ENCODE results near the gene KCNN3.

DNA sequence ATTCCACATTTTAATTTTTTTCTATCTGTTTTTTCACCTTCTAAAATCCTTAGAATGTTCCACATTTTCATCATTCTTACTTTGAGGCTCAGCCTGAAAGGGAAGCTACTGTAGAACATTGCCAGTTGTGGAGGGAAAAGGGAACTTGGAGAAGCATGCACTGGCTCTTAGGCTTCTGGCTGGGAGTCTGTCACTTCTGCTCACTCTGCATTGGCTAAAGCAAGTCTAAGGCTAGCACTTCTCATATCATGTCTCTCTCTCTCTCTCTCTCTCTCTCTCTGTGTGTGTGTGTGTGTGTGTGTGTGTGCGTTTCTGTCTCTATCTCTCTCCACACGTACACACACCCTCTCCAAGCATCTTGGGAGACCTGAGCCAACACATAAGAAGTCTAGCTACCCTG is 212.5 kb downstream of the KCNN3 start:
- TF ChIP-seq, protein P1, sequence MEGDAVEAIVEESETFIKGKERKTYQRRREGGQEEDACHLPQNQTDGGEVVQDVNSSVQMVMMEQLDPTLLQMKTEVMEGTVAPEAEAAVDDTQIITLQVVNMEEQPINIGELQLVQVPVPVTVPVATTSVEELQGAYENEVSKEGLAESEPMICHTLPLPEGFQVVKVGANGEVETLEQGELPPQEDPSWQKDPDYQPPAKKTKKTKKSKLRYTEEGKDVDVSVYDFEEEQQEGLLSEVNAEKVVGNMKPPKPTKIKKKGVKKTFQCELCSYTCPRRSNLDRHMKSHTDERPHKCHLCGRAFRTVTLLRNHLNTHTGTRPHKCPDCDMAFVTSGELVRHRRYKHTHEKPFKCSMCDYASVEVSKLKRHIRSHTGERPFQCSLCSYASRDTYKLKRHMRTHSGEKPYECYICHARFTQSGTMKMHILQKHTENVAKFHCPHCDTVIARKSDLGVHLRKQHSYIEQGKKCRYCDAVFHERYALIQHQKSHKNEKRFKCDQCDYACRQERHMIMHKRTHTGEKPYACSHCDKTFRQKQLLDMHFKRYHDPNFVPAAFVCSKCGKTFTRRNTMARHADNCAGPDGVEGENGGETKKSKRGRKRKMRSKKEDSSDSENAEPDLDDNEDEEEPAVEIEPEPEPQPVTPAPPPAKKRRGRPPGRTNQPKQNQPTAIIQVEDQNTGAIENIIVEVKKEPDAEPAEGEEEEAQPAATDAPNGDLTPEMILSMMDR (IDR thresholded peaks at IDR 0.05), result no peak
- TF ChIP-seq ZFX (IDR thresholded peaks at IDR 0.05; ENCODE audit: borderline replicate concordance), result no peak
